Iris pigment epithelial cell (primary cell): ENCODE measurements around the gene MYH15.

ENCODE experiments used
- DNase-seq: peaks from one replicate; pipeline ENCODE4 v3.0.0-alpha.2; 2011; ENCODE audit warnings: low read depth

MYH15 gene

GRCh38 chr3:108510496-108510895 is at the start of gene MYH15:
TSS of gene MYH15 (minus strand) at chr3:108510596. CDS start at chr3:108510530, 66 bp downstream.
- no peak for DNase-seq

- DNase-seq: no peak
Observed at GRCh38 chr3:108555966-108556581, 45.7 kb upstream of the MYH15 start.

- DNase-seq: peak; percentile 14
Observed at GRCh38 chr3:108554913-108555571, 44.6 kb upstream of the MYH15 start.

GRCh38 chr3:108554229-108554628 is 43.8 kb upstream of the MYH15 start:
- DNase-seq: peak; percentile 40

- DNase-seq: peak; percentile 41
Observed at GRCh38 chr3:108552267-108553159, 42.1 kb upstream of the MYH15 start.

GRCh38 chr3:108548886-108549285 is 38.5 kb upstream of the MYH15 start:
- no peak for DNase-seq

- DNase-seq: peak; percentile 74
Observed at GRCh38 chr3:108548304-108548703, 37.9 kb upstream of the MYH15 start.

- no peak for DNase-seq
Observed at GRCh38 chr3:108546692-108547091, 36.3 kb upstream of the MYH15 start.

GRCh38 chr3:108546247-108546646 is 35.9 kb upstream of the MYH15 start:
- peak; percentile 43 for DNase-seq

GRCh38 chr3:108538083-108538482 is 27.7 kb upstream of the MYH15 start:
- no peak for DNase-seq

- no peak for DNase-seq
Observed at GRCh38 chr3:108528459-108529252, 18.3 kb upstream of the MYH15 start.

GRCh38 chr3:108527817-108528216 is 17.4 kb upstream of the MYH15 start:
- no peak for DNase-seq

- DNase-seq: no peak
Observed at GRCh38 chr3:108527109-108527508, 16.7 kb upstream of the MYH15 start.

GRCh38 chr3:108525971-108526370 is 15.6 kb upstream of the MYH15 start:
- no peak for DNase-seq

GRCh38 chr3:108525256-108525655 is 14.9 kb upstream of the MYH15 start:
- no peak for DNase-seq

- peak; percentile 11 for DNase-seq
Observed at GRCh38 chr3:108524537-108524936, 14.1 kb upstream of the MYH15 start.

GRCh38 chr3:108518895-108519294 is 8.5 kb upstream of the MYH15 start:
- DNase-seq: peak; percentile 36

GRCh38 chr3:108516881-108517280 is 6.5 kb upstream of the MYH15 start:
- no peak for DNase-seq

GRCh38 chr3:108513961-108514360 is 3.6 kb upstream of the MYH15 start:
- DNase-seq: peak; percentile 40

- no peak for DNase-seq
Observed at GRCh38 chr3:108512671-108513070, 2.3 kb upstream of the MYH15 start.

- no peak for DNase-seq
Observed at GRCh38 chr3:108511490-108511889, 1.1 kb upstream of the MYH15 start.

- DNase-seq: no peak
Observed at GRCh38 chr3:108511055-108511454, 659 bp upstream of the MYH15 start.
